Gastrocnemius medialis (tissue), 4 donors: ENCODE results near the gene PPM1F.

Experiments
- CTCF ChIP-seq, 5 experiments: fragments of 450-650 bp in 3 of 5; fragments of 200-600 bp in 2 of 5; sonication (generic) in 2 of 5; IDR thresholded peaks in 4 of 5; conservative IDR thresholded peaks in 1 of 5; 1 replicate in 4 of 5; 2 replicates in 1 of 5; pipeline ENCODE4 v1.5.1; 2016 to 2019; ENCODE audit warnings: antibody characterized with exemption in 5 of 5, mild to moderate bottlenecking in 3 of 5, moderate library complexity in 3 of 5
- POLR2A ChIP-seq, 2 donors: fragments of 450-650 bp; IDR thresholded peaks; one replicate each; pipeline ENCODE4 v1.6.1; 2017; ENCODE audit warnings: antibody characterized with exemption in 2 of 2, mild to moderate bottlenecking in 2 of 2, moderate library complexity in 2 of 2

GRCh38 chr22:21938071-21938822, 14.4 kb downstream of the PPM1F start:
- TF ChIP-seq POLR2A (IDR thresholded peaks at IDR 0.05): no peak
- TF ChIP-seq CTCF (IDR thresholded peaks at IDR 0.05 in 4 of 5, conservative IDR thresholded peaks at IDR 0.05 in 1 of 5): peak; percentile 95 to 100 (median 99)
